Subcutaneous adipose tissue (tissue), 4 donors: ENCODE results near the gene TAF1C. TPM values are rescaled to one million over a fixed set of nuclear protein-coding genes. Genes with fewer than 3 reads are reported as not detected.

ENCODE experiments used
- total RNA-seq, 4 donors: library from RNA; depleted of rRNA; stranded (reverse); fragments of >200 nt; gene quantifications; one replicate each; pipeline ENCODE4 v1.1.0, GENCODE V29; 2016
- TF ChIP-seq, protein P1 (sequence below): fragments of 450-650 bp; IDR thresholded peaks from one replicate; pipeline ENCODE4 v1.5.1; 2016; ENCODE audit warnings: low read depth, mild to moderate bottlenecking, control low read depth, antibody characterized with exemption, moderate library complexity

The TAF1C gene
- total RNA-seq, 4 donors from 2014 or later = 15.0 to 99.7 (median 36.5) TPM

DNA sequence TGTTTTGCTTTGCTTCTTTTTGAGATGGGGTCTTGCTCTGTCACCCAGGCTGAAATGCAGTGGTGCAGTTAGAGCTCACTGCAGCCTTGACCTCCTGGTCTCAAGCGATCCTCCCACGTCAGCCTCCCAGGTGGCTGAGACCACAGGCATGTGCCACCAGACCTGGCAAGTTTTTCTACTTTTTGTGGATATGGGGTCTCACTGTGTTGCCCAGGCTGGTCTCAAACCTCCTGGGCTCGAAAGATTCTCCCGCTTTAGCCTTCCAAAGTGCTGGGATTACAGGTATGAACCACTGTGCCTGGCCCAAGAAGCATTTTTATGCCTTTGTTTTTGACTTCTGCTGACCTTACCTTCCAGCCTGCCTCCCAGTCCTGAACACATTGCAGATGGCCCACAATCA is 31.6 kb downstream of the TAF1C start:
- TF ChIP-seq, protein P1, sequence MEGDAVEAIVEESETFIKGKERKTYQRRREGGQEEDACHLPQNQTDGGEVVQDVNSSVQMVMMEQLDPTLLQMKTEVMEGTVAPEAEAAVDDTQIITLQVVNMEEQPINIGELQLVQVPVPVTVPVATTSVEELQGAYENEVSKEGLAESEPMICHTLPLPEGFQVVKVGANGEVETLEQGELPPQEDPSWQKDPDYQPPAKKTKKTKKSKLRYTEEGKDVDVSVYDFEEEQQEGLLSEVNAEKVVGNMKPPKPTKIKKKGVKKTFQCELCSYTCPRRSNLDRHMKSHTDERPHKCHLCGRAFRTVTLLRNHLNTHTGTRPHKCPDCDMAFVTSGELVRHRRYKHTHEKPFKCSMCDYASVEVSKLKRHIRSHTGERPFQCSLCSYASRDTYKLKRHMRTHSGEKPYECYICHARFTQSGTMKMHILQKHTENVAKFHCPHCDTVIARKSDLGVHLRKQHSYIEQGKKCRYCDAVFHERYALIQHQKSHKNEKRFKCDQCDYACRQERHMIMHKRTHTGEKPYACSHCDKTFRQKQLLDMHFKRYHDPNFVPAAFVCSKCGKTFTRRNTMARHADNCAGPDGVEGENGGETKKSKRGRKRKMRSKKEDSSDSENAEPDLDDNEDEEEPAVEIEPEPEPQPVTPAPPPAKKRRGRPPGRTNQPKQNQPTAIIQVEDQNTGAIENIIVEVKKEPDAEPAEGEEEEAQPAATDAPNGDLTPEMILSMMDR = no peak

DNA sequence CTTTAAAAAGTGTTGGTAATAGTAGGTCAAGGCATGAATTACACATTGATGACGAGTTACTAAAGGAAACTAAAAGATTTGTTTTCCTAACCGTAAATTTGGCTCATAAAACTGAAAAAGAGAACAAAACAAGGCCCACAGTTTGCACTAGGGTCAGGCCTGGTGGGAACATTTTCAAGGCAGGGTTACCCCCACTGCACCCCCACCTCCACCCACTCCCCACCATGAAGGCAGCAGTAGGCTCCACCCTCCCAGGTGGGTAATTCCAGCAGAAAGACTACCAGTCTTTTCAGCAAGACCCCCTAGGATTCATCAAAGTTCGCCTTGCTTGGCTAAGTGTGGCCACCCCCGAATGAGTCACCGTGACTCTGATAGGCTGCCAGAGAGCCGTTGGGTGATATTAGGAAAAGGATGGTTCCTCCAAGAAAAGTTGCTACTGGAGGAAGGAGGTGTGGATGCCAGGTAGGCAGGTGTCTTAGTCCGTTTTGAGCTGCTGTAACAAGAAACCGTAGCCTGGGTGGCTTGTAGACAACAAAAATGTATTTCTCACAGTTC is 33.1 kb downstream of the TAF1C start:
- TF ChIP-seq, protein P1 = no peak

DNA sequence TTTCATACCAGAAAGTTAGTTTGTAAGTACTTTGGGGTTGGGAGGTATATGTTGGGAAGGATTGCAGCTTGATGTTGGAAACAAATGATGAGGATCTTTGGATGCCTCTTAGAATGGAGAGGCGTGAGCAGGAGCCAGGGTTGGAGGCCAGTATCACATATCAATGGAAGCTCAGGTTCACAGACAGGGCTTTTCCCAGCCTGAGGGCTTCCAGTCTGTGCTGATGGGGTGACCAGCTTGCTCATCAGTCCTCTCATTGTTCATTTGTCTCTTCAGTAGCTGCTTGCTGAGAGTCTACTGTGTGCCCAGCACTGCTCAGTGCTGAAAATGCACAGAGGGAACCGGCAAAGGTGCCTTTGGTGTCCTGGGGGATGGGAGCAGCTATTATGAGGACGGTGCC is 35.9 kb downstream of the TAF1C start:
- TF ChIP-seq, protein P1 = no peak

DNA sequence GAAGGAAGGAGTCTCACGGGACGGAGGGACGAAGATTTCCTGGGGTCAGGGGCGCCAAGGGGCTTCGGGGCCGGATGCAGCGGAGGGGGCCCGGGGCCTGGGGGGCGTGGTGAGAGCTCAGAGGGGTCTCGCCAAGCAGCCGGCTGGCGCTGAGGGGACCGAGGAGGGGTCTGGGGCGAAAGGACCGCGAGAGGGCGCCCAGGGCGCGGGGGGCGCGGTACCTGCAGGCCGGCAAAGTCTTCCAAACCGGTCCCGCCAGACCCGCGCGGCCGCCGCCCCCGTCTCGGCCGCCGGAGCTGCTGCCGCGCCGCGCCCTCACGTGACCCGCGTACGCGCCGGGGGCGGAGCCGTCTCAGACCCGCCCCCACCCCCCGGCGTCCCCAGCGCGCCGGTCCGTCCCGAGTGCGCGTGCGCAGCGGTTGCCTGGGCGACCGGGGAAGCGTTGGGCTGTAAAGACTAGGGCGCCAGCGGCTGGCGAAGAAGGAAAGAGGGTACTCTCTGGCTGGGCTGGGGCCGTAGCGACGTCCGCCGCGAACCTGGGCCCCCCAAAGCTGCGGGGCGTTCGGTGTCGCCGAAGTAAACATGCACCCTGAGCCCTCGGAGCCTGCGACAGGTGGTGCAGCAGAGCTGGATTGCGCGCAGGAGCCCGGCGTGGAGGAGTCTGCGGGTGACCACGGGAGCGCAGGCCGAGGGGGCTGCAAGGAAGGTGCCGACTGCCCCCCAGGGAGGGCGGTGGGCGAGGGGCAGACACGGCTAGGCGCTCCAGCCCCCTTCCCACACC is 41.8 kb downstream of the TAF1C start, which contains the start of the genes DNAAF1 and HSDL1:
Gene DNAAF1 (plus strand): TSS at position 450 of the 781 bp plus-strand sequence. CDS start 133 bp downstream, at position 583.
Gene HSDL1 (minus strand): TSS at position 319 of the 781 bp plus-strand sequence. CDS start 13,856 bp downstream, outside the sequence.
- TF ChIP-seq, protein P1 = no peak

DNA sequence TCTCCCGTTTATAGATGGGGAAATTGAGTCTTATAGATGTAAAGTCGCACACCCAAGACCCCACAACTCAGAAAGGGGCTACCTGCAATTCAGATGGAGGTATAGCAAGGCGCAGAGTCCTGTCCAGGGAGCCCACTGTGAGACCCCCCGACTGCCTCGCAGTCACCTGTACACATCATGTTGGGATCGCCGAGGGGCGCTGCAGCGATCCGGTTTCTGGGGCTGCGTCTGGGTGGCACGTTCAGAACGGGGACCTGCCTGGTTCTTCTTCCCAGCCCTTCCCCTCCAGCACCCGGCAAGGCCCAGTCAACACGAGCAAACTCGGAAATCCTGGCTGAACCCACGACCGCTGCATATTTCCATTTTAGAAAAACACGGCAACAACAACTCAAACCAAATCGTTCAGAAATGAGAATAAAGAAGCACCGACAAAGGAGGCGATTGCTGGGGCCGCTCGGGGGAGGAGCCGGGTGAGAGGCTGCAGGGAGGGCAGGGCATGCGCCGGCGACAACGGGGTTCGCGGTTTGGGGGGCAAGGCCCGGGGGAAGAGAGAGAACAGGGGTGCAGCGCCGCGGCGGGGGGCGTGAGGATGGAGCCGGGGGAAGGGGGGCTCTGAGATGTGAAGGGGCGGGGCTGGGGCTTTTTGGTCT is 42.5 kb downstream of the TAF1C start:
- TF ChIP-seq, protein P1 = no peak

DNA sequence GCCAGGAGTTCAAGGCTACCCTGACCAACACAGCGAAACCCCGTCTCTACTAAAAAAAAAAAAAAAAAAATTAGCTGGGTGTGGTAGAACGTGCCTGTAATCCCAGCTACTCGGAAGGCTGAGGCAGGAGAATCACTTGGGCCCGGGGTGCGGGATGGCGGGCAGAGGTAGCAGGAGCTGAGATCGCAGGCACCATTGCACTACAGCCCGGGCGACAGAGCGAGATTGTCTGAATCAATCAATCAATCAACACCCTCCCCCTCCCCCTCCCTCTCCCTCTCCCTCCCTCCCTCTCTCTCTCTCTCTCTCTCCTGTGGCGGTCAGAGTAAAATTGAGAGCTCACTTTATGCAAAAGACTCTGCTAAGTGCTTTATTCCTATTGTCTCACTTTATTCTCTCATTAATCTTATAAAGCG is 43.1 kb downstream of the TAF1C start:
- TF ChIP-seq, protein P1 = no peak

DNA sequence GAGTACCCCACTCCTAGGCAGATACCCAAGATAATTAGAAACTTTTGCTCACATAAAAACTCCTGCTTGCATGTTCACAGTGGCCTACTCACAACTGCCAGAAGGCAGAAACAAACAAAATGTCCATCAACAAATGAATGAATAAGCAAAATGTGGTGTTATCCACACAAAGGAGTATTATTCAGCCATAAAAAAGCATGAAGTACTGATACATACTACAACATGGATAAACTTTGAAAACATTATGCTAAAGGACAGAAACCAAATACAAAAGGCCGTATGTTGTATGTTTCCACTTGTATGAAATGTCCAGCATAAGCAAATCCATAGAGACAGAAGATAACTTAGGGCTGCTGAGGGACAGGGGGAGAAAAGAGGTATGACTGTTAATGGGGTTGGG is 43.8 kb downstream of the TAF1C start:
- TF ChIP-seq, protein P1 = no peak
